22Rv1 (cell line): ENCODE measurements around the gene AKT1S1.

Experiments
- CTCF ChIP-seq: fragments of 450-650 bp; IDR thresholded peaks from 2 replicates; pipeline ENCODE4 v1.5.1; 2017; ENCODE audit warnings: mild to moderate bottlenecking
- ZFX ChIP-seq: fragments of 450-650 bp; IDR thresholded peaks from 2 replicates; pipeline ENCODE4 v1.6.1; 2017; ENCODE audit warnings: antibody characterized with exemption, borderline replicate concordance

- TF ChIP-seq CTCF (no peak), ZFX (no peak)
These were observed 7.6 kb upstream of the AKT1S1 start for GRCh38 chr19:49884760-49885159.
